CD4-positive, alpha-beta T cell (primary cell): ENCODE results near the gene NUBPL. TPM values are rescaled to one million over a fixed set of nuclear protein-coding genes. Genes with fewer than 3 reads are reported as not detected.

Experiments used
- ATAC-seq: fragments of 200-7000 bp; cut with Tn5 transposase; one replicate; pipeline ENCODE4 v1.10.0; 2022; ENCODE audit warnings: mild to moderate bottlenecking; ENCODE audit not compliant: poor library complexity
- CTCF ChIA-PET: fragments of 350-600 bp; sonication (Branson Sonifier 250); formaldehyde crosslinking; loops from one replicate; lab custom pipeline; 2021; ENCODE audit warnings: antibody characterized with exemption, inconsistent platforms; lab: Charles Lee
- POLR2A ChIA-PET: fragments of 350-600 bp; sonication (Branson Sonifier 250); formaldehyde crosslinking; loops from one replicate; lab custom pipeline; 2021; ENCODE audit warnings: antibody characterized with exemption, inconsistent platforms; lab: Charles Lee
- DNase-seq, 14 experiments: peaks; one replicate each; pipeline ENCODE4 v3.0.0-alpha.2; 2013 to 2020; ENCODE audit warnings: mixed read lengths in 2 of 14
- H3K27ac ChIP-seq, 2 donors: one replicate each; pipeline versions ENCODE4 v1.5.1 to v1.7.0; 2013; ENCODE audit warnings: low read length in 2 of 2, low read depth in 1 of 2, mild to moderate bottlenecking in 1 of 2
- H3K27me3 ChIP-seq, 2 experiments: 1 replicate in 1 of 2; 2 replicates in 1 of 2; pipeline versions ENCODE4 v1.6.1 to v1.7.0; 2013; ENCODE audit warnings: low read length in 2 of 2, control low read depth in 1 of 2, mild to moderate bottlenecking in 1 of 2, moderate library complexity in 1 of 2; ENCODE audit not compliant: insufficient read depth in 2 of 2, control insufficient read depth in 1 of 2
- H3K36me3 ChIP-seq: one replicate; pipeline ENCODE4 v1.6.1; 2013; ENCODE audit warnings: low read length, control low read depth; ENCODE audit not compliant: insufficient read depth
- H3K4me1 ChIP-seq: one replicate; pipeline ENCODE4 v1.6.1; 2013; ENCODE audit warnings: low read length, control low read depth; ENCODE audit not compliant: insufficient read depth
- H3K4me3 ChIP-seq: one replicate; pipeline ENCODE4 v1.5.1; 2013; ENCODE audit warnings: mild to moderate bottlenecking, low read length, moderate library complexity
- H3K9me3 ChIP-seq, 2 experiments: 1 replicate in 1 of 2; 2 replicates in 1 of 2; pipeline versions ENCODE4 v1.6.1 to v1.7.0; 2013; ENCODE audit warnings: low read length in 2 of 2, mild to moderate bottlenecking in 2 of 2, control low read depth in 1 of 2, moderate library complexity in 1 of 2; ENCODE audit not compliant: control insufficient read depth in 1 of 2, insufficient read depth in 1 of 2
- H3K27ac Mint-ChIP-seq: one replicate; pipeline ENCODE4 v1.8.0; 2020; ENCODE audit warnings: mixed read lengths
- H3K27me3 Mint-ChIP-seq: one replicate; pipeline ENCODE4 v1.8.0; 2021; ENCODE audit warnings: mixed read lengths
- H3K36me3 Mint-ChIP-seq: one replicate; pipeline ENCODE4 v1.8.0; 2021; ENCODE audit warnings: low read depth, mixed read lengths
- H3K4me1 Mint-ChIP-seq: one replicate; pipeline ENCODE4 v1.8.0; 2021; ENCODE audit warnings: low read depth, mixed read lengths
- H3K4me3 Mint-ChIP-seq: one replicate; pipeline ENCODE4 v1.8.0; 2020; ENCODE audit warnings: mild to moderate bottlenecking, mixed read lengths
- H3K9me3 Mint-ChIP-seq: one replicate; pipeline ENCODE4 v1.8.0; 2020; ENCODE audit warnings: mixed read lengths
- CTCF ChIP-seq: fragments of 200-600 bp; IDR thresholded peaks from one replicate; pipeline ENCODE4 v1.8.0; 2022; ENCODE audit warnings: antibody characterized with exemption, mild to moderate bottlenecking
- intact Hi-C, 2 experiments: fragments of 100-400 bp; cut with DNase I in 1 of 2; cut with micrococcal nuclease in 1 of 2; formaldehyde crosslinking; loops; one replicate each; pipeline versions ENCODE4 v1.15.1 to v1.9.0; 2023 to 2025; cut with DNase I, micrococcal nuclease
- total RNA-seq, 174 experiments: library from RNA in 2 of 174; stranded (reverse) in 2 of 174; gene quantifications; one replicate each; pipeline ENCODE4 v1.2.3 and lab custom pipeline; 2021 to 2026

NUBPL gene
- total RNA-seq, 2 experiments from 2014 or later, result 7.2 to 8.2 TPM

- Histone ChIP-seq H3K9me3 (no peaks in the 10 kb centered on the region), H3K4me1 (no peaks in the 10 kb centered on the region), H3K36me3 (no peaks in the 10 kb centered on the region), H3K4me3 (no peak overlapping the region), H3K27ac (no peak overlapping the region), H3K27me3 (no peaks in the 10 kb centered on the region)
- CTCF ChIA-PET, result no interaction called here
- H3K27ac Mint-ChIP-seq, result no peak overlapping the region
- DNase-seq, result no peak
- H3K36me3 Mint-ChIP-seq, result peaks cover 16% of the 10 kb centered on the region
- POLR2A ChIA-PET, result no interaction called here
- no peaks in the 10 kb centered on the region for H3K9me3 Mint-ChIP-seq
- H3K27me3 Mint-ChIP-seq, result no peaks in the 10 kb centered on the region
- intact Hi-C loops, result no loop called here
- no peak for TF ChIP-seq CTCF
- no peak for ATAC-seq
- no peak overlapping the region for H3K4me3 Mint-ChIP-seq
- H3K4me1 Mint-ChIP-seq, result no peaks in the 10 kb centered on the region
Measured at GRCh38 chr14:31768355-31768754, 207.2 kb downstream of the NUBPL start.

- Mint-ChIP-seq H3K27ac (no peak overlapping the region), H3K36me3 (peaks cover 27% of the 10 kb centered on the region), H3K9me3 (peaks cover 4% of the 10 kb centered on the region), H3K4me1 (no peaks in the 10 kb centered on the region), H3K4me3 (no peak overlapping the region), H3K27me3 (no peaks in the 10 kb centered on the region)
- no peaks in the 10 kb centered on the region for H3K4me1 ChIP-seq
- CTCF ChIA-PET, result no interaction called here
- peak in 2 of 14 experiments; percentile 1 to 10 for DNase-seq
- POLR2A ChIA-PET, result no interaction called here
- no peak for ATAC-seq
- no peak for TF ChIP-seq CTCF
- intact Hi-C loops, result no loop called here
- H3K9me3 ChIP-seq, result peaks cover 0 to 4% of the 10 kb centered on the region in 2 experiments
- no peak overlapping the region for H3K4me3 ChIP-seq
- H3K36me3 ChIP-seq, result no peaks in the 10 kb centered on the region
- no peak overlapping the region for H3K27ac ChIP-seq
- H3K27me3 ChIP-seq, result no peaks in the 10 kb centered on the region
Measured at GRCh38 chr14:31770271-31770670, 209.1 kb downstream of the NUBPL start.

- no peaks in the 10 kb centered on the region for H3K27me3 ChIP-seq
- peaks cover 68% of the 10 kb centered on the region for H3K36me3 Mint-ChIP-seq
- H3K4me1 ChIP-seq, result no peaks in the 10 kb centered on the region
- no peak overlapping the region for H3K27ac ChIP-seq
- H3K4me3 ChIP-seq, result no peak overlapping the region
- ChIA-PET CTCF (no interaction called here), POLR2A (no interaction called here)
- H3K27me3 Mint-ChIP-seq, result no peaks in the 10 kb centered on the region
- no peak overlapping the region for H3K27ac Mint-ChIP-seq
- H3K4me3 Mint-ChIP-seq, result no peak overlapping the region
- no peaks in the 10 kb centered on the region for H3K36me3 ChIP-seq
- H3K9me3 Mint-ChIP-seq, result peaks cover 12% of the 10 kb centered on the region
- DNase-seq (no peak), ATAC-seq (no peak)
- H3K9me3 ChIP-seq, result peaks cover 0 to 8% of the 10 kb centered on the region in 2 experiments
- H3K4me1 Mint-ChIP-seq, result no peaks in the 10 kb centered on the region
- no peak for TF ChIP-seq CTCF
- intact Hi-C loops, result no loop called here
Measured at GRCh38 chr14:31774567-31774966, 213.4 kb downstream of the NUBPL start.
